Neural cell (in vitro differentiated cells): ENCODE measurements around the gene MIOS.

Experiments
- CTCF ChIP-seq: fragments of 450-650 bp; IDR thresholded peaks from 2 replicates; pipeline ENCODE4 v1.5.1; 2014; ENCODE audit warnings: antibody characterized with exemption, mild to moderate bottlenecking, moderate library complexity; ENCODE audit not compliant: poor library complexity, severe bottlenecking
- EP300 ChIP-seq: fragments of 450-650 bp; conservative IDR thresholded peaks from 2 replicates; pipeline ENCODE4 v1.6.1; 2014; ENCODE audit warnings: antibody characterized with exemption, mild to moderate bottlenecking, moderate library complexity; ENCODE audit not compliant: poor library complexity, severe bottlenecking
- EZH2 ChIP-seq: fragments of 200-600, 300-800 bp; shearing (Covaris generic), sonication (generic); IDR thresholded peaks from 2 replicates; pipeline ENCODE4 v1.6.1; 2014; ENCODE audit warnings: antibody characterized with exemption, low read length, borderline replicate concordance, mild to moderate bottlenecking; ENCODE audit not compliant: insufficient read depth, poor library complexity, severe bottlenecking
- MXI1 ChIP-seq: fragments of 450-650 bp; conservative IDR thresholded peaks from 2 replicates; pipeline ENCODE4 v1.6.1; 2014; ENCODE audit warnings: antibody characterized with exemption, mild to moderate bottlenecking; ENCODE audit not compliant: poor library complexity, severe bottlenecking
- POLR2AphosphoS5 ChIP-seq: IDR thresholded peaks from 2 replicates; pipeline ENCODE4 v1.6.1; 2012
- RAD21 ChIP-seq: fragments of 450-650 bp; conservative IDR thresholded peaks from 2 replicates; pipeline ENCODE4 v1.6.1; 2014; ENCODE audit warnings: antibody characterized with exemption, mild to moderate bottlenecking, moderate library complexity
- SMC3 ChIP-seq: fragments of 450-650 bp; conservative IDR thresholded peaks from 2 replicates; pipeline ENCODE4 v1.6.1; 2014; ENCODE audit warnings: antibody characterized with exemption, mild to moderate bottlenecking, moderate library complexity; ENCODE audit not compliant: poor library complexity
- TAF1 ChIP-seq: IDR thresholded peaks from 2 replicates; pipeline ENCODE4 v1.6.1; 2012; ENCODE audit warnings: low read depth

- no peak for TF ChIP-seq CTCF
- TF ChIP-seq POLR2AphosphoS5 = no peak
- no peak for TF ChIP-seq EZH2
- no peak for TF ChIP-seq RAD21
- TF ChIP-seq EP300 = no peak
- no peak for TF ChIP-seq MXI1
- TF ChIP-seq TAF1 = no peak
- no peak for TF ChIP-seq SMC3
Observed at GRCh38 chr7:7563813-7564212, 2.9 kb upstream of the MIOS start.
